Endothelial cell of umbilical vein (primary cell): ENCODE data around the gene RBKS. TPM values are rescaled to one million over a fixed set of nuclear protein-coding genes. Genes with fewer than 3 reads are reported as not detected.

ENCODE experiments used
- BruUV-seq: library from RNA; stranded (reverse); fragments of 400-500 nt; replicated peaks from 2 replicates; lab custom pipeline; 2021; lab: Mats Ljungman, UMichigan
- CTCF ChIA-PET: fragments of 300-600, 350-600 bp; sonication (Branson Sonifier 250); formaldehyde crosslinking; loops from one replicate; lab custom pipeline; 2021; ENCODE audit warnings: antibody characterized with exemption, inconsistent platforms; lab: Charles Lee
- POLR2A ChIA-PET: fragments of 300-600, 350-600 bp; sonication (Branson Sonifier 250); formaldehyde crosslinking; loops from one replicate; lab custom pipeline; 2021; ENCODE audit warnings: antibody characterized with exemption, inconsistent platforms; lab: Charles Lee
- DNase-seq: peaks from one replicate; pipeline ENCODE4 v3.0.0-alpha.2; 2011; ENCODE audit warnings: low read depth, low spot score
- FAIRE-seq: peaks from 2 replicates; lab custom pipeline; 2011; peaks lifted over from hg19 to GRCh38; lab: Jason Lieb, UNC
- H2AFZ ChIP-seq: 2 replicates; pipeline ENCODE4 v1.6.0; 2012; ENCODE audit warnings: low read depth, low read length, control low read depth, inconsistent platforms
- H3K27ac ChIP-seq: 2 replicates; pipeline ENCODE4 v1.5.1; 2011; ENCODE audit warnings: low read depth, mild to moderate bottlenecking, control low read depth, low read length, moderate library complexity; ENCODE audit not compliant: insufficient read depth
- H3K27me3 ChIP-seq, 2 experiments: 2 replicates each; pipeline versions ENCODE4 v1.6.0 to v1.6.1; 2011; ENCODE audit warnings: low read length in 2 of 2, mixed read lengths in 1 of 2; ENCODE audit not compliant: control insufficient read depth in 2 of 2, insufficient read depth in 2 of 2
- H3K36me3 ChIP-seq, 2 experiments: 2 replicates in 1 of 2; 3 replicates in 1 of 2; pipeline ENCODE4 v1.5.1; 2011; ENCODE audit warnings: low read length in 2 of 2, mild to moderate bottlenecking in 1 of 2, moderate library complexity in 1 of 2; ENCODE audit not compliant: control insufficient read depth in 2 of 2, insufficient read depth in 2 of 2; ENCODE audit errors: extremely low read depth in 1 of 2
- H3K4me1 ChIP-seq: 3 replicates; pipeline ENCODE4 v1.5.1; 2011; ENCODE audit warnings: mild to moderate bottlenecking, low read length; ENCODE audit not compliant: control insufficient read depth, insufficient read depth; ENCODE audit errors: extremely low read depth
- H3K4me2 ChIP-seq: 2 replicates; pipeline ENCODE4 v1.6.1; 2011; ENCODE audit warnings: low read length, control low read depth, mixed read lengths; ENCODE audit not compliant: insufficient read depth
- H3K4me3 ChIP-seq, 3 experiments: fragments of 200-600 bp in 1 of 3; sonication (generic), shearing (Covaris generic) in 1 of 3; replicated peaks in 1 of 3; 2 replicates each; pipeline ENCODE4 v1.5.1; 2011 to 2016; ENCODE audit warnings: control low read depth in 3 of 3, low read length in 3 of 3, mild to moderate bottlenecking in 2 of 3, inconsistent platforms in 1 of 3, low read depth in 1 of 3, moderate library complexity in 1 of 3; ENCODE audit not compliant: insufficient read depth in 1 of 3
- H3K79me2 ChIP-seq: 2 replicates; pipeline ENCODE4 v1.6.0; 2012; ENCODE audit warnings: low read length, inconsistent platforms; ENCODE audit not compliant: control insufficient read depth, insufficient read depth
- H3K9ac ChIP-seq: replicated peaks from 2 replicates; pipeline ENCODE3; 2011; ENCODE audit warnings: low read length, control low read depth; ENCODE audit not compliant: insufficient read depth; ENCODE audit errors: extremely low read depth
- H3K9me1 ChIP-seq: replicated peaks from 3 replicates; pipeline ENCODE4 v1.6.0; 2011; ENCODE audit warnings: mild to moderate bottlenecking, low read length; ENCODE audit not compliant: control insufficient read depth, insufficient read depth; ENCODE audit errors: extremely low read depth
- H3K9me3 ChIP-seq: replicated peaks from 2 replicates; pipeline ENCODE4 v1.5.1; 2012; ENCODE audit warnings: low read length, inconsistent platforms; ENCODE audit not compliant: control insufficient read depth, insufficient read depth
- H4K20me1 ChIP-seq: replicated peaks from 2 replicates; pipeline ENCODE3; 2011; ENCODE audit warnings: mild to moderate bottlenecking, low read length; ENCODE audit not compliant: control insufficient read depth, insufficient read depth; ENCODE audit errors: extremely low read depth
- EZH2 ChIP-seq: IDR thresholded peaks from 2 replicates; pipeline ENCODE4 v1.6.1; 2012; ENCODE audit warnings: borderline replicate concordance, low read depth, mild to moderate bottlenecking, moderate library complexity, low read length, inconsistent platforms; ENCODE audit not compliant: severe bottlenecking
- GATA2 ChIP-seq: IDR thresholded peaks from 2 replicates; pipeline ENCODE4 v1.7.0; 2011; ENCODE audit warnings: low read depth, mild to moderate bottlenecking, moderate library complexity, mixed read lengths, low read length; ENCODE audit not compliant: insufficient read length, insufficient read depth
- JUN ChIP-seq: IDR thresholded peaks from 2 replicates; pipeline ENCODE4 v1.6.1; 2011; ENCODE audit warnings: borderline replicate concordance, low read depth; ENCODE audit not compliant: insufficient read length, insufficient read depth
- MYC ChIP-seq: IDR thresholded peaks from one replicate; pipeline ENCODE4 v1.6.1; 2011; ENCODE audit warnings: mild to moderate bottlenecking, low read depth, low read length
- POLR2A ChIP-seq: IDR thresholded peaks from 2 replicates; pipeline ENCODE4 v1.6.1; 2012; ENCODE audit warnings: low read depth, mild to moderate bottlenecking, control low read depth, low read length
- dilution Hi-C: fragments of 300-500 bp; cut with MboI; formaldehyde crosslinking; loops from one replicate; pipeline ENCODE4 v1.15.0; 2019; ENCODE audit warnings: low sequenced_read_pairs; ENCODE audit not compliant: extremely low pct_ligation_motif_present
- intact Hi-C: fragments of 100-400 bp; cut with micrococcal nuclease; formaldehyde crosslinking; loops from one replicate; pipeline ENCODE4 v1.10.0; 2022
- polyA plus RNA-seq, 4 experiments: library from polyadenylated mRNA; depleted of rRNA in 3 of 4; stranded (reverse) in 3 of 4; unstranded in 1 of 4; fragments of >200 nt; gene quantifications; 2 replicates each; pipeline versions ENCODE4 v1.2.1 to v1.2.3, GENCODE V29; 2011 to 2012; ENCODE audit warnings: missing spikeins in 1 of 4
- total RNA-seq: library from RNA; stranded (reverse); gene quantifications from 2 replicates; pipeline ENCODE4 v1.2.3, GENCODE V29; 2021
- TF ChIP-seq, protein P1 (sequence below), 2 donors: IDR thresholded peaks; 1 replicate in 1 of 2; 2 replicates in 1 of 2; pipeline ENCODE4 v1.5.1; 2011; ENCODE audit warnings: low read length in 2 of 2, mild to moderate bottlenecking in 2 of 2, moderate library complexity in 2 of 2, control low read depth in 1 of 2, inconsistent platforms in 1 of 2, low read depth in 1 of 2; ENCODE audit not compliant: insufficient read depth in 1 of 2; ENCODE audit errors: extremely low read depth in 1 of 2
- TF ChIP-seq, protein P2 (sequence below): IDR thresholded peaks from 2 replicates; pipeline ENCODE4 v1.6.1; 2011; ENCODE audit not compliant: insufficient read depth, insufficient read length

The RBKS gene
- total and polyA plus RNA-seq, 2 donors (not counting 3 experiments of a cell fraction or from before 2014, with no cell fraction given), result 0.64 to 1.8 TPM

DNA sequence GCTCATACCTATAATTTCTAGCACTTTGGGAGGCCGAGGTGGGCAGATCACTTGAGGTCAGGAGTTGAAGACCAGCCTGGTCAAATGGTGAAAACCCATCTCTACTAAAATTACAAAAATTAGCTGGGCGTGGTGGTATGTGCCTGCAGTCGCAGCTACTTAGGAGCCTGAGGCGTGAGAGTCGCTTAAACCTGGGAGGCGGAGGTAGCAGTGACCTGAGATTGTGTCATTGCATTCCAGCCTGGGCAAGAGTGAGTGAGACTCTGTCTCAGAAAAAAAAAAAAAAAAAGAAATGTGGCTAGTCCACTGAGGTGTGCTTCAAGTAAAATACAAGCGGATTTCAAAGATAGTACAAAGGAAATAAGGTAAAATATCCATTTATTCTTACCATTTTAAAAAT lies 46.2 kb downstream of the RBKS start:
- DNase-seq, result no peak
- no peak overlapping the region for H2AFZ ChIP-seq
- H3K36me3 ChIP-seq, result no peaks in the 10 kb centered on the region
- TF ChIP-seq, protein P1, sequence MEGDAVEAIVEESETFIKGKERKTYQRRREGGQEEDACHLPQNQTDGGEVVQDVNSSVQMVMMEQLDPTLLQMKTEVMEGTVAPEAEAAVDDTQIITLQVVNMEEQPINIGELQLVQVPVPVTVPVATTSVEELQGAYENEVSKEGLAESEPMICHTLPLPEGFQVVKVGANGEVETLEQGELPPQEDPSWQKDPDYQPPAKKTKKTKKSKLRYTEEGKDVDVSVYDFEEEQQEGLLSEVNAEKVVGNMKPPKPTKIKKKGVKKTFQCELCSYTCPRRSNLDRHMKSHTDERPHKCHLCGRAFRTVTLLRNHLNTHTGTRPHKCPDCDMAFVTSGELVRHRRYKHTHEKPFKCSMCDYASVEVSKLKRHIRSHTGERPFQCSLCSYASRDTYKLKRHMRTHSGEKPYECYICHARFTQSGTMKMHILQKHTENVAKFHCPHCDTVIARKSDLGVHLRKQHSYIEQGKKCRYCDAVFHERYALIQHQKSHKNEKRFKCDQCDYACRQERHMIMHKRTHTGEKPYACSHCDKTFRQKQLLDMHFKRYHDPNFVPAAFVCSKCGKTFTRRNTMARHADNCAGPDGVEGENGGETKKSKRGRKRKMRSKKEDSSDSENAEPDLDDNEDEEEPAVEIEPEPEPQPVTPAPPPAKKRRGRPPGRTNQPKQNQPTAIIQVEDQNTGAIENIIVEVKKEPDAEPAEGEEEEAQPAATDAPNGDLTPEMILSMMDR (IDR thresholded peaks at IDR 0.05; ENCODE audit: extremely low read depth in 1 of 2, insufficient read depth in 1 of 2, low read depth in 1 of 2, low read length in 2 of 2), result no peak
- no peak for TF ChIP-seq EZH2
- no peak for TF ChIP-seq POLR2A
- no peak for TF ChIP-seq JUN
- no peak for TF ChIP-seq MYC
- TF ChIP-seq, protein P2, sequence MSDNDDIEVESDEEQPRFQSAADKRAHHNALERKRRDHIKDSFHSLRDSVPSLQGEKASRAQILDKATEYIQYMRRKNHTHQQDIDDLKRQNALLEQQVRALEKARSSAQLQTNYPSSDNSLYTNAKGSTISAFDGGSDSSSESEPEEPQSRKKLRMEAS, result no peak
- TF ChIP-seq GATA2, result no peak
- no peak for FAIRE-seq
- H4K20me1 ChIP-seq, result no peaks in the 10 kb centered on the region
- no TSS peak for BruUV-seq
- no peaks in the 10 kb centered on the region for H3K9me3 ChIP-seq
- H3K27ac ChIP-seq, result no peak overlapping the region
- H3K9me1 ChIP-seq, result no peaks in the 10 kb centered on the region
- ChIA-PET POLR2A (no interaction called here), CTCF (interaction anchor here (2.6 kb wide), 1 partner anchor 10 kb away, joined by 6 read pairs; no protein-coding TSS in a partner anchor)
- H3K27me3 ChIP-seq, result no peaks in the 10 kb centered on the region
- no peak overlapping the region for H3K4me3 ChIP-seq
- intact Hi-C loops, result no loop called here
- H3K4me1 ChIP-seq, result no peaks in the 10 kb centered on the region
- no peak overlapping the region for H3K4me2 ChIP-seq
- no peak overlapping the region for H3K9ac ChIP-seq
- H3K79me2 ChIP-seq, result no peaks in the 10 kb centered on the region
- dilution Hi-C loops, result no loop called here
